Measurements from ENCODE around the gene SLC35A4.
"Not testable (repeated sequence)": the region's sequence is repeated elsewhere in the genome, so short reads cannot be mapped to it uniquely, and the experiment has no call there.

SLC35A4 gene

GRCh38 chr5:140576776-140577201, 12.2 kb downstream of the SLC35A4 start:
- in situ Hi-C loops (cut with HindIII; ENCODE audit: low sequenced_read_pairs), result no loop called here
- no peak for DNase-seq (ENCODE audit: low read depth)
- no peak overlapping the region for H3K4me3 ChIP-seq (ENCODE audit: low read depth, low read length)
- TF ChIP-seq, protein P1, sequence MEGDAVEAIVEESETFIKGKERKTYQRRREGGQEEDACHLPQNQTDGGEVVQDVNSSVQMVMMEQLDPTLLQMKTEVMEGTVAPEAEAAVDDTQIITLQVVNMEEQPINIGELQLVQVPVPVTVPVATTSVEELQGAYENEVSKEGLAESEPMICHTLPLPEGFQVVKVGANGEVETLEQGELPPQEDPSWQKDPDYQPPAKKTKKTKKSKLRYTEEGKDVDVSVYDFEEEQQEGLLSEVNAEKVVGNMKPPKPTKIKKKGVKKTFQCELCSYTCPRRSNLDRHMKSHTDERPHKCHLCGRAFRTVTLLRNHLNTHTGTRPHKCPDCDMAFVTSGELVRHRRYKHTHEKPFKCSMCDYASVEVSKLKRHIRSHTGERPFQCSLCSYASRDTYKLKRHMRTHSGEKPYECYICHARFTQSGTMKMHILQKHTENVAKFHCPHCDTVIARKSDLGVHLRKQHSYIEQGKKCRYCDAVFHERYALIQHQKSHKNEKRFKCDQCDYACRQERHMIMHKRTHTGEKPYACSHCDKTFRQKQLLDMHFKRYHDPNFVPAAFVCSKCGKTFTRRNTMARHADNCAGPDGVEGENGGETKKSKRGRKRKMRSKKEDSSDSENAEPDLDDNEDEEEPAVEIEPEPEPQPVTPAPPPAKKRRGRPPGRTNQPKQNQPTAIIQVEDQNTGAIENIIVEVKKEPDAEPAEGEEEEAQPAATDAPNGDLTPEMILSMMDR (IDR thresholded peaks at IDR 0.05; ENCODE audit: low read depth, low read length, missing control alignments), result no peak

GRCh38 chr5:140579188-140579747, 14.6 kb downstream of the SLC35A4 start:
- DNase-seq (ENCODE audit: low read depth); H3K4me3 ChIP-seq (ENCODE audit: low read depth, low read length); in situ Hi-C loops (cut with HindIII; ENCODE audit: low sequenced_read_pairs): not testable (repeated sequence)

GRCh38 chr5:140587495-140587894, 22.9 kb downstream of the SLC35A4 start:
- no peak overlapping the region for H3K4me3 ChIP-seq (ENCODE audit: low read depth, low read length)
- TF ChIP-seq, protein P1 (IDR thresholded peaks at IDR 0.05; ENCODE audit: low read depth, low read length, missing control alignments), result no peak
- no peak for DNase-seq (ENCODE audit: low read depth)
- in situ Hi-C loops (cut with HindIII; ENCODE audit: low sequenced_read_pairs), result no loop called here

GRCh38 chr5:140588311-140589070, 23.9 kb downstream of the SLC35A4 start:
- no peak for DNase-seq (ENCODE audit: low read depth)
- H3K4me3 ChIP-seq (ENCODE audit: low read depth, low read length), result no peak overlapping the region
- TF ChIP-seq, protein P1 (IDR thresholded peaks at IDR 0.05; ENCODE audit: low read depth, low read length, missing control alignments), result no peak
- in situ Hi-C loops (cut with HindIII; ENCODE audit: low sequenced_read_pairs), result no loop called here

- no peak overlapping the region for H3K4me3 ChIP-seq (ENCODE audit: low read depth, low read length)
- in situ Hi-C loops (cut with HindIII; ENCODE audit: low sequenced_read_pairs), result no loop called here
- TF ChIP-seq, protein P1 (IDR thresholded peaks at IDR 0.05; ENCODE audit: low read depth, low read length, missing control alignments), result no peak
- no peak for DNase-seq (ENCODE audit: low read depth)
Measured at GRCh38 chr5:140590861-140591260, 26.2 kb downstream of the SLC35A4 start.

DNA sequence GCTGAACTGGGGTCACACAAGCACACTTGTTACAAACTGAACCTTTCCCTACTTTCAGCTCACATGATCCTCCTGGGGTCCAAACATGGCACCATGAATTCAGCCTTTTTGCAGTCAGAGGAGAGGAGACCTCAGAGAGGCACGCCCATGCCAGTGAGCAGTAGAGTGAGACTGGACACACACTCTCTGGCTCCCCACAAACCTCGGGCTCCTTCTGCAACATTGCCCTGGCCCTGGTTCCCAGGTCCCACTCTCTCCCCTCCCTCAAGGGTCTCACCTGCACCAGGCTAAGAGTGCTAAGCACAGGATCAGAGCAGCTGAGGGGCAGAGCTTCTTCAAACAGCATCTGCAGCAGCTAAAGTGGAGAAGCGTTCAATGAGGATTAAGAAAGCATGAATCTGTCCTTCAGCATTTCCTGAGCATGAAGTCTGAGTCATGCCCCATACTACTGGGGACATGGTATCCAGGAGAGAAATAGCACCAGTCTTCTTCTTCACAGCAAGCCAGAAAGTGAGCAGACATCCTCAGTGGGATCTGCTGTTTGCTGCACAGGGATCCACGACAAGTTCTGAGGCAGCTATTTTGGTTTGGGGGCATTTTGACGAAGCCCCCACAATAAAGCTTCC, 27.2 kb downstream of the SLC35A4 start:
- in situ Hi-C loops (cut with HindIII; ENCODE audit: low sequenced_read_pairs), result no loop called here
- DNase-seq (ENCODE audit: low read depth), result no peak
- TF ChIP-seq, protein P1 (IDR thresholded peaks at IDR 0.05; ENCODE audit: low read depth, low read length, missing control alignments), result no peak
- no peak overlapping the region for H3K4me3 ChIP-seq (ENCODE audit: low read depth, low read length)

- in situ Hi-C loops (cut with HindIII; ENCODE audit: low sequenced_read_pairs), result not testable (repeated sequence)
Measured at GRCh38 chr5:140593070-140593469, 28.4 kb downstream of the SLC35A4 start.

More at GRCh38 chr5:140593070-140593469, 28.4 kb downstream of the SLC35A4 start:
- not testable (repeated sequence) for H3K4me3 ChIP-seq (ENCODE audit: low read depth, low read length); DNase-seq (ENCODE audit: low read depth)
